SHP77 treated with DMSO at 0.1 percent for 48 hours (cell line): Measurements from ENCODE around the gene ZNF234.
"Not testable (repeated sequence)": the region's sequence is repeated elsewhere in the genome, so short reads cannot be mapped to it uniquely, and the experiment has no call there.

Source experiments
- DNase-seq: peaks from one replicate; lab custom pipeline; 2025; lab: John Stamatoyannopoulos, UW

The ZNF234 gene

DNA sequence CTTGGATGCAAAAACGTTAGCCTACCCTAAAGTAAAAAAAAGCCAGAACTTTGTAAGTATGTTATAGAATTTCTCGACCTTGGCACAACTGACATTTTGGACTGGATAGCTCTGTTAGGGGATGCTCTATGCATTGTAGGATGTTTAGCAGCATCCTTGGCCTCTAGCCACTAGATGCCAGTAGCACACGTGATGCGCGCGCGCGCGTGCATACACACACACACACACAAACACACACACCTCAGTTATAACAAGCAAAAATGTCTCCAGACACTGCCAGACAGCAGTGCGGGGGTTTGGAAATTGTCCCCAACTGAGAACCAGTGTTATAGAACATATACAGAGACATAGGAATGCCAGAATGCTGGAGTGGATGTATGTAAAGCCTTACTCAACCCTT is 40.8 kb downstream of the ZNF234 start:
- no peak for DNase-seq

DNA sequence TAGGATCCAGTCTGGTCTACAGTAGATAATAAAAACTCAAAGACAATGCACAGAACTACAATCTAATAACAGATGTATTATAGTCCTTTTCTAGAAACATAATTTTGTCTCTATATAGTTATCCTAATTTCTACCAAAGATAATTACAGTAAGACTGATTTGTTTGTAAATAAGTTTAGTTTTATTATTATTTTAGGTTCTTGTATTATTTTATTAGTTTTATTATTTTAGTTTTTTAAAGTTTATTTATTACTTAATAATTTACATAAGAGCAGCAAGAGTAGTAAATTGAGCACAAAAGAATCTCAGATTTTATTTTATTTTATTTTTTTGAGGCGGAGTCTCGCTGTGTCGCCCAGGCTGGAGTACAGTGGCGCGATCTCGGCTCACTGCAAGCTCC is 48.7 kb downstream of the ZNF234 start:
- no peak for DNase-seq

DNA sequence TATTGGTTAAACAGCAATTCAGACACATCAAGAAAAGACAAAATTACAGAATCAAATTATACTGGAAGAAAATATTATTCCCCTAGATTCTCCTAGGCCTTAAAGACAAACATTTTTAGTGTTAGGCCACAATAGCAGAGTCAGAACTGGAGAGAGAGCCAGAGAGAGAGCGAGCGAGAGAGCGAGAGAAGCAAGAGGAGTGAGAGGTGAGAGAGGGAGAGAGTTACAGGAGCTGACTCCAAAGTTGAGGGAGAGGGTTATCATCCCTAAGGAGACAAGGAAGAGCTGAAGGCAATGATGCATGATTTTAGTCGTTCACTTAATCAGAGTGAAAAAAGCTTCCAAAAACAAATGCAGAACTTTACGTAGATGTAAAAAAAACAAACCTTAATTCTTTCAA is 50.8 kb downstream of the ZNF234 start:
- no peak for DNase-seq

DNA sequence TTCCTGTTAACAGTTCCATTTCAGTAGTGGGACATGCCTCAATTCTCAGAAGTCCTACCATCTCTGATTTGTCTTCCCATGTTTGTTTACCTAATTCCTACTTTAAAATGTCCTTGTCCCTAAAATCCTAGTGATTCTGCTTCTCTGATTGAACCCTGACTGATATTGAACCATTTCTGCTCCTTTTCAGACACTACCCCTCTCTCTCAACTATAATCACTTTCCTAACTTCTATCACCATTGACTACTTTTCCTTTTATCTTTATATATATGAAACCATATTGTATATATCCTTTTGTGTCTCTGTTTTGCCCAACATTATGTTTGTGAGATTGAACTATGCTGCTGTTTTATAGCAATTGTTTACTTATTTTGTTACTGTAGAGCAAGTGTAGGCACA is 55.4 kb downstream of the ZNF234 start:
- no peak for DNase-seq

DNA sequence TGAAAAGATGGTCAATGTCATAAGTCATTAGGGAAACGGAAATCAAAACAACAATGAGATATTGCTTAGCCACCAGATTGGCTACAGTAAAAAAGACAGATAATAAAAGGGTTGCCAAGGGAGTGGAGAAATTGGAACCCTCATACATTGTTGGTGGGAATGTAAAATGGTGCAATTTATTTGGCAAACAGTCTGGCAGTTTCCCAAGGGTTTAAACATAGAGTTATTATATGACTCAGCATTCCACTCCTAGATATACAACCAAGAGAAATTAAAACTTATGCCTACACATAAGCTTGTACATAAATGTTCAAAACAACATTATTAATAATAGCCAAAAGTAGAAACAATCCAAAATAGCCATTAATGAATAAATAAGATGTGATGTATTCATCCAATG is 61.1 kb downstream of the ZNF234 start:
- DNase-seq: no peak

DNA sequence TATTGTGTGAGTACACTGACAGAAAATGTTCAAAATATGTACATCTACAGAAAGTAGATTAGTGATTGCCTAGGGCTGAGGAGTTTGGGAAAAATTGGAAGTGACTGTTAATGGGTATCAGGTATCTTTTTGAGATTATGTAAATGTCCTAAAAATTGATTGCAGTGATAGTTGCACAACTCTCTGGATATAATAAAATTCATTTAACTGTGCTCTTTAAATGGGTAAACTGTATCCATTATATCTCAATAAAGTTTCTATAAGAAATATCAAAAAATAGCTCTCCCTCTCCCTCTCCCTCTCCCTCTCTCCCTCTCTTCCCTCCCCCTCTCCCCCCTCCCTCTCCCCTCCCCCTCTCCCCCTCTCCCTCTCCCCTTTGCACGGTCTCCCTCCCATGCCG is 61.6 kb downstream of the ZNF234 start:
- no peak for DNase-seq

DNA sequence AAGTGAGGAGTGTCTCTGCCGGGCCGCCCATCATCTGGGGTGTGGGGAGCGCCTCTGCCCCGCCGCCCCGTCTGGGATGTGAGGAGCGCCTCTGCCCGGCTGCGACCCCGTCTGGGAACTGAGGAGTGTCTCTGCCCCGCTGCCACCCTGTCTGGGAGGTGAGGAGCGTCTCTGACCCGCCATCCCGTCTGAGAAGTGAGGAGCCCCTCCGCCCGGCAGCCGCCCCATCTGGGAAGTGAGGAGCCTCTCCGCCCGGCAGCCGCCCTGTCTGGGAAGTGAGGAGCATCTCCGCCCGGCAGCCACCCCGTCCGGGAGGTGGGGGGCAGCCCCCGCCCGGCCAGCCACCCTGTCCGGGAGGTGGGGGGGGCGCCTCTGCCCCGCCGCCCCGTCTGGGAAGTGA is 62.5 kb downstream of the ZNF234 start:
- not testable (repeated sequence) for DNase-seq

DNA sequence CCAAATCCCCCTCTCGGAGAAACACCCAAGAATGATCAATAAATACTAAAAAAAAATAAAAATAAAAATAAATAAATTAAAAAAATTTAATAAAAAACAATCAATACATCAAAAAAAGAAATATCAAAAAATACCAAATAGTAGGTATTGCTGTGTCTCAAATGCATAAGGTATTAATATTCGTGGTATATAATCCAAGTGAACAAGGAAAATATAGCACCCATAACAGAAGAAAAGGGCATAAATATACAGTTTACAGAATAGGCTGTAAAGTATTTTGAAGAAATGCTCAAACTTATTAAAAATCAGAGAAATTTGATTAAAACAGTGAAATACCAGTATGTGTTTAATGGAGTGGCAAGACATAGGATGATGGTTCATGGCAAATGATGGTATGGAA is 63.4 kb downstream of the ZNF234 start:
- no peak for DNase-seq

DNA sequence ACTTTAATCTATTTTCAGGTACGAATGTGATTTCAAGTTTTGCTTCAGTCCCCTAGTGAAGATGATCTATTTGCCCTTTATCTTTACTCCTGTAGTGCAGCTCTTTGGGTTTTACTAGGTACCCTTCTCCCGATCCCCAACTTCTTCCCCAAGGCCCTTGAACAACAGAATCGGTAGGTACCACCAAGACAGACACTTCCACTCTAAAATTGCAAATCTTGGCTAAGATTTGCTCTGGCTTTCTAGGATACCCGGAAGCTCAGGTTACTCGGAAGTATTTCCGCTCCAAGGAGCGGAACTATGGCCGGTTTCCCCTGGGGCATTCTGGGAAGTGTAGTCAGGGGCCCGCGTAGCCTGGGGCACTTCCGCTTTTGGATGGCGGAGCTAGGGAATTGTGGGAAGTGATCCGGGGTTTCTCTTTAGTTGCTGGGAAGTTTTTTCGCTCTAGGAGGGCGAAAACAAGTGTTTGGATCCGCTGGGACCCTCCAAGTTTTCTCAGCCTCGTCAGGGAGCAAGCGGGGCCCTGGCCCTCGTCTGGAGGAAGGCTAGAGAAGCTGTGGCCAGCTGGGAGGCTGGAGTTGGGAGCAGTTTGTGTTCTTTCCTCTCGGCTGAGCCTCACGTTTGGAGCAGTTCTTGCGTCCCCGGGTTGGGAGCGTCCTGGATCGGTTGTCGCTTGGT is 65.9 kb downstream of the ZNF234 start:
- peak; percentile 92 for DNase-seq
